GM12878 (cell line): ENCODE results near the gene SEMA7A. TPM values are rescaled to one million over a fixed set of nuclear protein-coding genes. Genes with fewer than 3 reads are reported as not detected.

Experiments used
- BMI1 ChIP-seq: fragments of 450-650 bp; IDR thresholded peaks from 2 replicates; pipeline ENCODE4 v1.6.1; 2016; ENCODE audit warnings: mild to moderate bottlenecking, moderate library complexity, borderline replicate concordance
- CBFB ChIP-seq: IDR thresholded peaks from 2 replicates; pipeline ENCODE4 v1.6.1; 2016; ENCODE audit warnings: antibody characterized with exemption, low read depth
- IKZF2 ChIP-seq, 2 experiments: fragments of 450-650 bp; IDR thresholded peaks; 2 replicates each; pipeline ENCODE4 v1.6.1; 2017; ENCODE audit warnings: mild to moderate bottlenecking in 2 of 2, moderate library complexity in 2 of 2
- PAX5 ChIP-seq: IDR thresholded peaks from 2 replicates; pipeline ENCODE4 v1.6.1; 2011; ENCODE audit warnings: low read depth, low read length, borderline replicate concordance
- RAD51 ChIP-seq: fragments of 450-650 bp; IDR thresholded peaks from 2 replicates; pipeline ENCODE4 v1.6.1; 2016; ENCODE audit warnings: moderate library complexity, mild to moderate bottlenecking, inconsistent platforms
- RBBP5 ChIP-seq: fragments of 200-600 bp; sonication (generic); conservative IDR thresholded peaks from 2 replicates; pipeline ENCODE4 v1.6.1; 2016
- SMAD1 ChIP-seq: fragments of 450-650 bp; IDR thresholded peaks from 2 replicates; pipeline ENCODE4 v1.6.1; 2018; ENCODE audit warnings: mild to moderate bottlenecking, low read depth; ENCODE audit not compliant: partially characterized antibody
- SMARCA5 ChIP-seq: fragments of 450-650 bp; IDR thresholded peaks from 2 replicates; pipeline ENCODE4 v1.6.1; 2017; ENCODE audit warnings: mild to moderate bottlenecking
- SPI1 ChIP-seq: IDR thresholded peaks from 2 replicates; pipeline ENCODE4 v1.6.1; 2011; ENCODE audit warnings: low read depth, mild to moderate bottlenecking, low read length, moderate library complexity, borderline replicate concordance; ENCODE audit not compliant: insufficient read depth
- YY1 ChIP-seq: IDR thresholded peaks from 2 replicates; pipeline ENCODE4 v1.6.1; 2011; ENCODE audit warnings: low read depth, mild to moderate bottlenecking, low read length
- ZNF24 ChIP-seq: fragments of 450-650 bp; IDR thresholded peaks from 2 replicates; pipeline ENCODE4 v1.6.1; 2017; ENCODE audit warnings: antibody characterized with exemption, mild to moderate bottlenecking
- polyA plus RNA-seq, 11 experiments: library from polyadenylated mRNA; depleted of rRNA in 4 of 11; unstranded in 6 of 11; stranded (reverse) in 5 of 11; fragments of >200 nt; fragmentation: Nextera tagmentation in 4 of 11; fragmentation: Illumina TruSeq in 1 of 11; extraction: Ambion mirVana in 4 of 11; extraction: Trizol in 1 of 11; gene quantifications; 1 replicate in 1 of 11; 2 replicates in 10 of 11; pipeline versions ENCODE4 v1.2.1 to v1.2.3, GENCODE V29; 2011 to 2016; ENCODE audit warnings: inconsistent platforms in 2 of 11, missing spikeins in 2 of 11, low read depth in 1 of 11
- total RNA-seq, 4 experiments: library from RNA; depleted of rRNA in 3 of 4; stranded (reverse); fragments of >200 nt in 3 of 4; fragmentation: Illumina TruSeq in 1 of 4; extraction: Trizol in 1 of 4; gene quantifications; 2 replicates each; pipeline versions ENCODE4 v1.2.1 to v1.2.3, GENCODE V29; 2013 to 2021
- TF ChIP-seq, protein P1 (sequence below): IDR thresholded peaks from 2 replicates; pipeline ENCODE4 v1.6.1; 2011; ENCODE audit warnings: borderline replicate concordance, low read depth, mild to moderate bottlenecking, moderate library complexity, low read length; ENCODE audit not compliant: insufficient read depth, poor library complexity, severe bottlenecking
- TF ChIP-seq, protein P2 (sequence below): fragments of 450-650 bp; IDR thresholded peaks from 2 replicates; pipeline ENCODE4 v1.6.1; 2017; ENCODE audit warnings: low read depth, mild to moderate bottlenecking, moderate library complexity
- TF ChIP-seq, protein P3 (sequence below): IDR thresholded peaks from 2 replicates; pipeline ENCODE4 v1.6.1; 2012; ENCODE audit warnings: low read depth, low read length, improper control_type of control experiment
- TF ChIP-seq, protein P4 (sequence below), 3 experiments: IDR thresholded peaks in 2 of 3; conservative IDR thresholded peaks in 1 of 3; 2 replicates each; pipeline ENCODE4 v1.5.1; 2011; ENCODE audit warnings: low read depth in 3 of 3, low read length in 3 of 3, mild to moderate bottlenecking in 3 of 3, control low read depth in 2 of 3, moderate library complexity in 2 of 3, inconsistent platforms in 1 of 3, mixed read lengths in 1 of 3; ENCODE audit not compliant: control insufficient read depth in 2 of 3, insufficient read depth in 1 of 3; ENCODE audit errors: extremely low read depth in 1 of 3
- TF ChIP-seq, protein P5 (sequence below): fragments of 450-650 bp; IDR thresholded peaks from 2 replicates; pipeline ENCODE4 v1.6.1; 2017; ENCODE audit warnings: mild to moderate bottlenecking, low read depth, inconsistent platforms; ENCODE audit not compliant: poor library complexity, severe bottlenecking

The SEMA7A gene
- total and polyA plus RNA-seq, 10 of the 15 experiments (the other 5 are each of a cell fraction or from before 2014, with no cell fraction given), result 0.08 to 112 (median 53.5) TPM

DNA sequence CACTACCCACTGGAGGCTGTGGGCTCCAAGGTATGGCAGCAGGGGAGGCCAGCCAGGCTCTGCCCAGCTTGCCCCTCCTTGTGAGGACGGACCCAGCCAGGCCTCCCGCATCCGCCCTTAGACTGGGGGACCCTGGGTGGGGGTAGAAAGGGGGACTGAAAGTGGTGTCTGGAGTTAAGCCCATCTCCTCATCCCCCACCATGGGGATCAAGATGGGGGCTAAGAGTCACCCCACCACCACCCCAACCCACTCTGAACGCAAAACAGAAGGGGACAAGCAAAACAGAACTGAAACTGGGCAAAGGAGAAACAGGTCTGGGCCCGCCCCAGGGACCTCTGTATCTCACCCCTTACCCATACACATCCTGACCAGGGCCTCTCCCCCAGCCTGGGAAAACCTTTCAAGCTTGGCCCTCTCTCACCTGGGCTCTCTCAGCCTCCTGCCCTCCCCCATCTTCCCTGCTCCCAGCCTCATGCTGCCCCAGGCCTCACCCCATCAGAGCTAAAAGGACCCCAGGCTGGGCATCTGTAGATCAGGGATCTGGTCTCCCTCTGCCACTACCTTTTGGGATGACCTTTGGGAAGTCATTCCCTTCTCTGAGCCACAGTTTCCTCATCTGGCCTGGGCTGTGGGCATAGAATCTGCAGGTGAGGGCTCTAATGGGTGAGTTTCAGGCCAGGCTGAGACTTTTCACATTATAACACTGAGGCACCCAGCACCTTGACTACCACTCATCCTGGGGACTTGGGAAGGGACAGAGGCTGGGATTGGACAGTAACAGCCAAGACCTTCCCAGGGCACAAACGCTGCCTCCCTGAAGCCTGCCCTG, 36.3 kb downstream of the SEMA7A start (continued):
- TF ChIP-seq, protein P1, sequence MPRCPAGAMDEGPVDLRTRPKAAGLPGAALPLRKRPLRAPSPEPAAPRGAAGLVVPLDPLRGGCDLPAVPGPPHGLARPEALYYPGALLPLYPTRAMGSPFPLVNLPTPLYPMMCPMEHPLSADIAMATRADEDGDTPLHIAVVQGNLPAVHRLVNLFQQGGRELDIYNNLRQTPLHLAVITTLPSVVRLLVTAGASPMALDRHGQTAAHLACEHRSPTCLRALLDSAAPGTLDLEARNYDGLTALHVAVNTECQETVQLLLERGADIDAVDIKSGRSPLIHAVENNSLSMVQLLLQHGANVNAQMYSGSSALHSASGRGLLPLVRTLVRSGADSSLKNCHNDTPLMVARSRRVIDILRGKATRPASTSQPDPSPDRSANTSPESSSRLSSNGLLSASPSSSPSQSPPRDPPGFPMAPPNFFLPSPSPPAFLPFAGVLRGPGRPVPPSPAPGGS, result peak; percentile 97
- TF ChIP-seq ZNF24, result peak; percentile 30; the same call in 1 of the 2 replicates
- peak; percentile 84 for TF ChIP-seq SMAD1
- TF ChIP-seq, protein P2, sequence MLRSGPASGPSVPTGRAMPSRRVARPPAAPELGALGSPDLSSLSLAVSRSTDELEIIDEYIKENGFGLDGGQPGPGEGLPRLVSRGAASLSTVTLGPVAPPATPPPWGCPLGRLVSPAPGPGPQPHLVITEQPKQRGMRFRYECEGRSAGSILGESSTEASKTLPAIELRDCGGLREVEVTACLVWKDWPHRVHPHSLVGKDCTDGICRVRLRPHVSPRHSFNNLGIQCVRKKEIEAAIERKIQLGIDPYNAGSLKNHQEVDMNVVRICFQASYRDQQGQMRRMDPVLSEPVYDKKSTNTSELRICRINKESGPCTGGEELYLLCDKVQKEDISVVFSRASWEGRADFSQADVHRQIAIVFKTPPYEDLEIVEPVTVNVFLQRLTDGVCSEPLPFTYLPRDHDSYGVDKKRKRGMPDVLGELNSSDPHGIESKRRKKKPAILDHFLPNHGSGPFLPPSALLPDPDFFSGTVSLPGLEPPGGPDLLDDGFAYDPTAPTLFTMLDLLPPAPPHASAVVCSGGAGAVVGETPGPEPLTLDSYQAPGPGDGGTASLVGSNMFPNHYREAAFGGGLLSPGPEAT, result peak; percentile 83
- peak; percentile 94 to 96; a peak in 3 of 4 replicates for TF ChIP-seq IKZF2 (IDR thresholded peaks at IDR 0.05)
- TF ChIP-seq, protein P3, sequence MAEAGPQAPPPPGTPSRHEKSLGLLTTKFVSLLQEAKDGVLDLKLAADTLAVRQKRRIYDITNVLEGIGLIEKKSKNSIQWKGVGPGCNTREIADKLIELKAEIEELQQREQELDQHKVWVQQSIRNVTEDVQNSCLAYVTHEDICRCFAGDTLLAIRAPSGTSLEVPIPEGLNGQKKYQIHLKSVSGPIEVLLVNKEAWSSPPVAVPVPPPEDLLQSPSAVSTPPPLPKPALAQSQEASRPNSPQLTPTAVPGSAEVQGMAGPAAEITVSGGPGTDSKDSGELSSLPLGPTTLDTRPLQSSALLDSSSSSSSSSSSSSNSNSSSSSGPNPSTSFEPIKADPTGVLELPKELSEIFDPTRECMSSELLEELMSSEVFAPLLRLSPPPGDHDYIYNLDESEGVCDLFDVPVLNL, result no peak
- no peak for TF ChIP-seq RBBP5
- no peak for TF ChIP-seq SMARCA5
- peak; percentile 93 for TF ChIP-seq PAX5
- TF ChIP-seq, protein P4, sequence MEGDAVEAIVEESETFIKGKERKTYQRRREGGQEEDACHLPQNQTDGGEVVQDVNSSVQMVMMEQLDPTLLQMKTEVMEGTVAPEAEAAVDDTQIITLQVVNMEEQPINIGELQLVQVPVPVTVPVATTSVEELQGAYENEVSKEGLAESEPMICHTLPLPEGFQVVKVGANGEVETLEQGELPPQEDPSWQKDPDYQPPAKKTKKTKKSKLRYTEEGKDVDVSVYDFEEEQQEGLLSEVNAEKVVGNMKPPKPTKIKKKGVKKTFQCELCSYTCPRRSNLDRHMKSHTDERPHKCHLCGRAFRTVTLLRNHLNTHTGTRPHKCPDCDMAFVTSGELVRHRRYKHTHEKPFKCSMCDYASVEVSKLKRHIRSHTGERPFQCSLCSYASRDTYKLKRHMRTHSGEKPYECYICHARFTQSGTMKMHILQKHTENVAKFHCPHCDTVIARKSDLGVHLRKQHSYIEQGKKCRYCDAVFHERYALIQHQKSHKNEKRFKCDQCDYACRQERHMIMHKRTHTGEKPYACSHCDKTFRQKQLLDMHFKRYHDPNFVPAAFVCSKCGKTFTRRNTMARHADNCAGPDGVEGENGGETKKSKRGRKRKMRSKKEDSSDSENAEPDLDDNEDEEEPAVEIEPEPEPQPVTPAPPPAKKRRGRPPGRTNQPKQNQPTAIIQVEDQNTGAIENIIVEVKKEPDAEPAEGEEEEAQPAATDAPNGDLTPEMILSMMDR (IDR thresholded peaks at IDR 0.05 in 2 of 3, conservative IDR thresholded peaks at IDR 0.05 in 1 of 3; ENCODE audit: control insufficient read depth in 2 of 3, extremely low read depth in 1 of 3, insufficient read depth in 1 of 3, low read depth in 3 of 3, low read length in 3 of 3), result no peak
- TF ChIP-seq, protein P5, sequence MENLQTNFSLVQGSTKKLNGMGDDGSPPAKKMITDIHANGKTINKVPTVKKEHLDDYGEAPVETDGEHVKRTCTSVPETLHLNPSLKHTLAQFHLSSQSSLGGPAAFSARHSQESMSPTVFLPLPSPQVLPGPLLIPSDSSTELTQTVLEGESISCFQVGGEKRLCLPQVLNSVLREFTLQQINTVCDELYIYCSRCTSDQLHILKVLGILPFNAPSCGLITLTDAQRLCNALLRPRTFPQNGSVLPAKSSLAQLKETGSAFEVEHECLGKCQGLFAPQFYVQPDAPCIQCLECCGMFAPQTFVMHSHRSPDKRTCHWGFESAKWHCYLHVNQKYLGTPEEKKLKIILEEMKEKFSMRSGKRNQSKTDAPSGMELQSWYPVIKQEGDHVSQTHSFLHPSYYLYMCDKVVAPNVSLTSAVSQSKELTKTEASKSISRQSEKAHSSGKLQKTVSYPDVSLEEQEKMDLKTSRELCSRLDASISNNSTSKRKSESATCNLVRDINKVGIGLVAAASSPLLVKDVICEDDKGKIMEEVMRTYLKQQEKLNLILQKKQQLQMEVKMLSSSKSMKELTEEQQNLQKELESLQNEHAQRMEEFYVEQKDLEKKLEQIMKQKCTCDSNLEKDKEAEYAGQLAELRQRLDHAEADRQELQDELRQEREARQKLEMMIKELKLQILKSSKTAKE, result peak; percentile 92
- TF ChIP-seq CBFB, result peak; percentile 43; the same call in 1 of the 2 replicates
- TF ChIP-seq RAD51, result 0 out of 2 replicates have a peak, but pooled peaks have one; percentile 10
- peak; percentile 21; the same call in 1 of the 2 replicates for TF ChIP-seq BMI1
- peak; percentile 65; the same call in 1 of the 2 replicates for TF ChIP-seq YY1
- peak; percentile 89 for TF ChIP-seq SPI1
